A549 (cell line): ENCODE results near the gene MMD. TPM values are rescaled to one million over a fixed set of nuclear protein-coding genes. Genes with fewer than 3 reads are reported as not detected.

Experiments used
- ATAC-seq, 2 experiments: fragments of 200-7000 bp in 1 of 2; fragments of >200 bp in 1 of 2; cut with Nextera tagmentation in 1 of 2; cut with Tn5 transposase in 1 of 2; 3 replicates each; pipeline versions ENCODE4 v1.8.0 to v1.9.1; 2018 to 2020; ENCODE audit warnings: mild to moderate bottlenecking in 1 of 2, moderate library complexity in 1 of 2
- CTCF ChIA-PET: fragments of 300-600 bp; sonication (Branson Sonifier 250); formaldehyde crosslinking; extraction: SDS; loops from one replicate; lab custom pipeline; 2021; ENCODE audit warnings: antibody characterized with exemption, inconsistent platforms; lab: Yijun Ruan, JAX
- POLR2A ChIA-PET: fragments of 350-600 bp; formaldehyde crosslinking; extraction: SDS; loops from one replicate; lab custom pipeline; 2021; ENCODE audit warnings: antibody characterized with exemption, inconsistent platforms; lab: Yijun Ruan, JAX
- DNase-seq, 2 experiments: peaks; one replicate each; pipeline versions ENCODE4 v3.0.0 to v3.0.0-alpha.2; 2011 to 2016; ENCODE audit warnings: low read depth in 1 of 2, low spot score in 1 of 2
- FAIRE-seq: peaks from 2 replicates; lab custom pipeline; 2011; peaks lifted over from hg19 to GRCh38; lab: Jason Lieb, UNC
- H3K27ac ChIP-seq, 2 experiments: fragments of >200 bp; sonication (Bioruptor Twin); formaldehyde crosslinking; 3 replicates each; pipeline ENCODE4 v1.5.1; 2016 to 2017
- H3K4me1 ChIP-seq: fragments of >200 bp; sonication (Bioruptor Twin); formaldehyde crosslinking; 3 replicates; pipeline ENCODE4 v1.6.1; 2016
- H3K4me2 ChIP-seq: fragments of >200 bp; sonication (Bioruptor Twin); formaldehyde crosslinking; 3 replicates; pipeline ENCODE4 v1.6.1; 2016
- H3K4me3 ChIP-seq: fragments of >200 bp; sonication (Bioruptor Twin); formaldehyde crosslinking; 3 replicates; pipeline ENCODE4 v1.5.1; 2016
- H3K9me3 ChIP-seq: fragments of >200 bp; sonication (Bioruptor Twin); formaldehyde crosslinking; 3 replicates; pipeline ENCODE4 v1.6.1; 2016
- CHD2 ChIP-seq: fragments of 150-350 bp; IDR thresholded peaks from 2 replicates; pipeline ENCODE4 v1.6.1; 2014; ENCODE audit warnings: low read length; ENCODE audit not compliant: partially characterized antibody
- EHF ChIP-seq: fragments of 250-450 bp; sonication (Bioruptor Pico); IDR thresholded peaks from 2 replicates; pipeline ENCODE4 v1.5.0; 2020; ENCODE audit warnings: mild to moderate bottlenecking
- FOXS1 ChIP-seq: fragments of 250-450 bp; sonication (Bioruptor Pico); IDR thresholded peaks from 2 replicates; pipeline ENCODE4 v1.5.0; 2020; ENCODE audit warnings: mild to moderate bottlenecking, moderate library complexity
- GATA3 ChIP-seq: IDR thresholded peaks from 2 replicates; pipeline ENCODE4 v1.6.1; 2012; ENCODE audit warnings: borderline replicate concordance
- HEYL ChIP-seq: fragments of 250-450 bp; sonication (Bioruptor Pico); IDR thresholded peaks from 2 replicates; pipeline ENCODE4 v1.8.0; 2021; ENCODE audit warnings: mild to moderate bottlenecking, moderate library complexity
- HOXA7 ChIP-seq: fragments of 250-450 bp; sonication (Bioruptor Pico); IDR thresholded peaks from 2 replicates; pipeline ENCODE4 v1.5.0; 2020; ENCODE audit warnings: mild to moderate bottlenecking, moderate library complexity
- JUNB ChIP-seq: fragments of >200 bp; sonication (Bioruptor Twin); formaldehyde crosslinking; IDR thresholded peaks from 2 replicates; pipeline ENCODE4 v1.6.1; 2016
- KDM1A ChIP-seq: fragments of 200-600 bp; sonication (generic); IDR thresholded peaks from 2 replicates; pipeline ENCODE4 v1.6.1; 2016; ENCODE audit warnings: low read depth, mild to moderate bottlenecking
- MAFK ChIP-seq: fragments of 450-650 bp; IDR thresholded peaks from 2 replicates; pipeline ENCODE4 v1.6.1; 2014; ENCODE audit not compliant: partially characterized antibody
- MYC ChIP-seq: IDR thresholded peaks from 2 replicates; pipeline ENCODE4 v1.6.1; 2012; ENCODE audit warnings: mild to moderate bottlenecking, inconsistent platforms, low read length, improper control_type of control experiment, borderline replicate concordance
- NPAS2 ChIP-seq: fragments of 250-450 bp; sonication (Bioruptor Pico); IDR thresholded peaks from 2 replicates; pipeline ENCODE4 v1.8.0; 2022; ENCODE audit warnings: mild to moderate bottlenecking, moderate library complexity, borderline replicate concordance
- NR3C1 ChIP-seq: fragments of >200 bp; sonication (Bioruptor Twin); formaldehyde crosslinking; IDR thresholded peaks from 3 replicates; pipeline ENCODE4 v1.6.1; 2017
- PHF8 ChIP-seq: fragments of 200-600 bp; sonication (generic); IDR thresholded peaks from 2 replicates; pipeline ENCODE4 v1.6.1; 2016; ENCODE audit warnings: low read depth, mild to moderate bottlenecking, antibody characterized with exemption, moderate library complexity, borderline replicate concordance
- POLR2A ChIP-seq: IDR thresholded peaks from 2 replicates; pipeline ENCODE4 v1.6.1; 2012; ENCODE audit warnings: mild to moderate bottlenecking, low read length
- SMC3 ChIP-seq: fragments of >200 bp; sonication (Bioruptor Twin); formaldehyde crosslinking; IDR thresholded peaks from 3 replicates; pipeline ENCODE4 v1.6.1; 2018; ENCODE audit warnings: inconsistent platforms
- SREBF2 ChIP-seq: fragments of 450-650 bp; IDR thresholded peaks from 2 replicates; pipeline ENCODE4 v1.6.1; 2014; ENCODE audit warnings: mild to moderate bottlenecking, moderate library complexity
- TFCP2L1 ChIP-seq: fragments of 250-450 bp; sonication (Bioruptor Pico); IDR thresholded peaks from 2 replicates; pipeline ENCODE4 v1.5.0; 2021; ENCODE audit warnings: mild to moderate bottlenecking
- ZNF302 ChIP-seq: fragments of 250-450 bp; sonication (Bioruptor Pico); IDR thresholded peaks from 2 replicates; pipeline ENCODE4 v1.9.0; 2021; ENCODE audit warnings: inconsistent platforms, mild to moderate bottlenecking, moderate library complexity
- WGBS: methylation state at CpG from one replicate; pipeline ENCODE4 v1.1.6; 2017; ENCODE audit errors: missing lambda C conversion rate; 5-methylcytosine and 5-hydroxymethylcytosine counted together
- polyA plus RNA-seq, 4 experiments: library from polyadenylated mRNA; depleted of rRNA in 3 of 4; stranded (reverse); fragments of >200 nt; fragmentation: RNase III in 1 of 4; extraction: RNeasy Plus Mini Kit Qiagen cat#74134 plus additional on column Dnase treatment in 1 of 4; gene quantifications; 2 replicates in 3 of 4; 3 replicates in 1 of 4; pipeline ENCODE4 v1.2.3, GENCODE V29; 2011 to 2017
- TF ChIP-seq, protein P1 (sequence below): fragments of 250-450 bp; sonication (Bioruptor Pico); IDR thresholded peaks from 2 replicates; pipeline ENCODE4 v1.5.0; 2021; ENCODE audit warnings: mild to moderate bottlenecking, moderate library complexity, borderline replicate concordance
- TF ChIP-seq, protein P2 (sequence below): fragments of 450-650 bp; IDR thresholded peaks from 2 replicates; pipeline ENCODE4 v1.6.1; 2014; ENCODE audit warnings: antibody characterized with exemption
- TF ChIP-seq, protein P3 (sequence below): IDR thresholded peaks from 2 replicates; pipeline ENCODE4 v1.6.1; 2012; ENCODE audit warnings: low read depth, borderline replicate concordance
- TF ChIP-seq, protein P4 (sequence below): fragments of 250-450 bp; sonication (Bioruptor Pico); IDR thresholded peaks from 2 replicates; pipeline ENCODE4 v1.5.0; 2020; ENCODE audit warnings: low read depth, mild to moderate bottlenecking, moderate library complexity

The MMD gene
- polyA plus RNA-seq, 2 of the 4 experiments (the other 2 are of a cell fraction): 22.5 to 54.7 TPM

DNA sequence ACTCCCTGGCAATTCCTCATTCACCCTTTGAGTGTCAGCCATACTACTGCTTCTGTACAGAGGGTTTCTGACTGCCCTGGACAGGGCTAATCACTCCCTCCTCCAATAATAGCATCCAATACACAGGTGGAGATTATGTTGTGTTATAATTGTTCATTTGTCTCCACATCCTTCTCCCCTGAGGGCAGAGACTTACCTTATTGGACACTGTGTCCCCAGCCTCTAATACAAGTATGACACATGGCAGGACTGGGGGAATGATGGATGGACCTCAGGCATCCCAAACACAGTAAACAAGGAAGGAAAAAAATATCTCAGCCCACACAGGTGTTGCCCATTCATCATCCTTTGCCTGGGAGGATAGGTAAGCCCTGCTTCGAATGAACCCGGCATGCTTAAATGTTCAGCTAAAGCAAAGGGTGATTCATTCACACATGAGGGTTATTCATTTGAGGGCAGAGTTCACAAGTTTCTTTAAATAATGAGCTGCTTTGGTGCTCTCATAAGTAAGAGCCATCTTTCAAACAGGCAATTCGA lies 34.8 kb downstream of the MMD start:
- DNase-seq (no peak), ATAC-seq (no peak; a peak in 1 of 6 replicates), FAIRE-seq (no peak)
- no peak overlapping the region for H3K4me3 ChIP-seq
- H3K4me2 ChIP-seq: no peak overlapping the region
- 57% methylated on average over 3 of the region's 3 CpGs for WGBS
- POLR2A ChIA-PET: no interaction called here
- no peaks in the 10 kb centered on the region for H3K9me3 ChIP-seq
- no peak for TF ChIP-seq POLR2A
- no peak for TF ChIP-seq PHF8
- no peak for TF ChIP-seq JUNB
- TF ChIP-seq MYC: no peak
- TF ChIP-seq, protein P1, sequence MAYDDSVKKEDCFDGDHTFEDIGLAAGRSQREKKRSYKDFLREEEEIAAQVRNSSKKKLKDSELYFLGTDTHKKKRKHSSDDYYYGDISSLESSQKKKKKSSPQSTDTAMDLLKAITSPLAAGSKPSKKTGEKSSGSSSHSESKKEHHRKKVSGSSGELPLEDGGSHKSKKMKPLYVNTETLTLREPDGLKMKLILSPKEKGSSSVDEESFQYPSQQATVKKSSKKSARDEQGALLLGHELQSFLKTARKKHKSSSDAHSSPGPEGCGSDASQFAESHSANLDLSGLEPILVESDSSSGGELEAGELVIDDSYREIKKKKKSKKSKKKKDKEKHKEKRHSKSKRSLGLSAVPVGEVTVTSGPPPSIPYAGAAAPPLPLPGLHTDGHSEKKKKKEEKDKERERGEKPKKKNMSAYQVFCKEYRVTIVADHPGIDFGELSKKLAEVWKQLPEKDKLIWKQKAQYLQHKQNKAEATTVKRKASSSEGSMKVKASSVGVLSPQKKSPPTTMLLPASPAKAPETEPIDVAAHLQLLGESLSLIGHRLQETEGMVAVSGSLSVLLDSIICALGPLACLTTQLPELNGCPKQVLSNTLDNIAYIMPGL (CRISPR knock-in tag): no peak
- TF ChIP-seq GATA3: no peak
- no peak for TF ChIP-seq SMC3
- TF ChIP-seq NR3C1: no peak
- TF ChIP-seq HOXA7 (CRISPR knock-in tag): no peak
- TF ChIP-seq, protein P2, sequence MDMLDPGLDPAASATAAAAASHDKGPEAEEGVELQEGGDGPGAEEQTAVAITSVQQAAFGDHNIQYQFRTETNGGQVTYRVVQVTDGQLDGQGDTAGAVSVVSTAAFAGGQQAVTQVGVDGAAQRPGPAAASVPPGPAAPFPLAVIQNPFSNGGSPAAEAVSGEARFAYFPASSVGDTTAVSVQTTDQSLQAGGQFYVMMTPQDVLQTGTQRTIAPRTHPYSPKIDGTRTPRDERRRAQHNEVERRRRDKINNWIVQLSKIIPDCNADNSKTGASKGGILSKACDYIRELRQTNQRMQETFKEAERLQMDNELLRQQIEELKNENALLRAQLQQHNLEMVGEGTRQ: no peak
- no peak for TF ChIP-seq HEYL (CRISPR knock-in tag)
- no peak for TF ChIP-seq ZNF302 (CRISPR knock-in tag)
- no peak for TF ChIP-seq TFCP2L1 (CRISPR knock-in tag)
- no peak for TF ChIP-seq SREBF2
- TF ChIP-seq NPAS2 (CRISPR knock-in tag): no peak
- no peak for TF ChIP-seq CHD2
- TF ChIP-seq, protein P3, sequence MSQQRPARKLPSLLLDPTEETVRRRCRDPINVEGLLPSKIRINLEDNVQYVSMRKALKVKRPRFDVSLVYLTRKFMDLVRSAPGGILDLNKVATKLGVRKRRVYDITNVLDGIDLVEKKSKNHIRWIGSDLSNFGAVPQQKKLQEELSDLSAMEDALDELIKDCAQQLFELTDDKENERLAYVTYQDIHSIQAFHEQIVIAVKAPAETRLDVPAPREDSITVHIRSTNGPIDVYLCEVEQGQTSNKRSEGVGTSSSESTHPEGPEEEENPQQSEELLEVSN: no peak
- CTCF ChIA-PET: interaction anchor here (0.6 to 1.8 kb wide), 8 partner anchors 12 to 1451 kb away, joined by 3 to 8 read pairs (median 4); no protein-coding TSS in a partner anchor
- H3K27ac ChIP-seq: no peak overlapping the region
- H3K4me1 ChIP-seq: no peaks in the 10 kb centered on the region

DNA sequence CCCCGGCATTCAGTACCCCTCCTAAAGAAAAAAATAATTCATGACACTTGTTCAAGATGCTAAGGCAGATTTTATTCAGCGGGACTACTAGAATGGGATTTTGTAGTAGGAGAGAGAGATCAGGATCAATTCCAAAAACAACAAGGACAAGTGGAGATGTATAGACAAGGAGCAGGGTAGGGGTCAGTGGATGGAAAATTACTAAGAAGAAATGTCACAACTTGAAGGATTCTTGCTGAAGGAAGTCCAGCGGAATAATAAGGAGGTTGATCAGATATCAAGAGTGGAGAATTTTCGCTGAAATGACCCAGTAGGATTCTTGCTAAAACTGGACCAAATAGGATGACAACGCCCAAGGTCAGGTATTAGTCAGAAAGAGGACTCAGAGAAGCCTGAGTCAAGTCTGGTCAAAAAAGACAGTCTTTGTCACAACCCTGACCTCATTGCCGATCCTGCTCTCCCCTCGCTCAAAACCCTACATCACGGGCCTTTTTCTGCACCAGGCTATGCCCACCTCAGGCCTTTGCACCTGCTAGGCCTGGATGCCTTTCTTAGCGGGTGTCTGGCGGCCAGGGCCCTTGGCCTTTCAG lies 36.9 kb downstream of the MMD start:
- ATAC-seq: no peak
- H3K4me1 ChIP-seq: no peaks in the 10 kb centered on the region
- no peak overlapping the region for H3K27ac ChIP-seq
- ChIA-PET CTCF (no interaction called here), POLR2A (no interaction called here)
- 87% methylated on average over 10 of the region's 10 CpGs for WGBS
- H3K4me2 ChIP-seq: no peak overlapping the region
- no peak overlapping the region for H3K4me3 ChIP-seq
- H3K9me3 ChIP-seq: no peaks in the 10 kb centered on the region
- no peak for DNase-seq
- TF ChIP-seq FOXS1 (CRISPR knock-in tag) (no peak), EHF (CRISPR knock-in tag) (no peak), MAFK (no peak), KDM1A (no peak), MYC (no peak)
- TF ChIP-seq, protein P4, sequence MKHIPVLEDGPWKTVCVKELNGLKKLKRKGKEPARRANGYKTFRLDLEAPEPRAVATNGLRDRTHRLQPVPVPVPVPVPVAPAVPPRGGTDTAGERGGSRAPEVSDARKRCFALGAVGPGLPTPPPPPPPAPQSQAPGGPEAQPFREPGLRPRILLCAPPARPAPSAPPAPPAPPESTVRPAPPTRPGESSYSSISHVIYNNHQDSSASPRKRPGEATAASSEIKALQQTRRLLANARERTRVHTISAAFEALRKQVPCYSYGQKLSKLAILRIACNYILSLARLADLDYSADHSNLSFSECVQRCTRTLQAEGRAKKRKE (CRISPR knock-in tag): no peak
- no peak for FAIRE-seq
